Endothelial cell of hepatic sinusoid (primary cell): Measurements from ENCODE around the gene MMEL1.
"Not testable (repeated sequence)": the region's sequence is repeated elsewhere in the genome, so short reads cannot be mapped to it uniquely, and the experiment has no call there.

Experiments
- in situ Hi-C: cut with HindIII; loops from 2 replicates; pipeline ENCODE4 v1.10.0; 2017; ENCODE audit warnings: low sequenced_read_pairs

The MMEL1 gene

DNA sequence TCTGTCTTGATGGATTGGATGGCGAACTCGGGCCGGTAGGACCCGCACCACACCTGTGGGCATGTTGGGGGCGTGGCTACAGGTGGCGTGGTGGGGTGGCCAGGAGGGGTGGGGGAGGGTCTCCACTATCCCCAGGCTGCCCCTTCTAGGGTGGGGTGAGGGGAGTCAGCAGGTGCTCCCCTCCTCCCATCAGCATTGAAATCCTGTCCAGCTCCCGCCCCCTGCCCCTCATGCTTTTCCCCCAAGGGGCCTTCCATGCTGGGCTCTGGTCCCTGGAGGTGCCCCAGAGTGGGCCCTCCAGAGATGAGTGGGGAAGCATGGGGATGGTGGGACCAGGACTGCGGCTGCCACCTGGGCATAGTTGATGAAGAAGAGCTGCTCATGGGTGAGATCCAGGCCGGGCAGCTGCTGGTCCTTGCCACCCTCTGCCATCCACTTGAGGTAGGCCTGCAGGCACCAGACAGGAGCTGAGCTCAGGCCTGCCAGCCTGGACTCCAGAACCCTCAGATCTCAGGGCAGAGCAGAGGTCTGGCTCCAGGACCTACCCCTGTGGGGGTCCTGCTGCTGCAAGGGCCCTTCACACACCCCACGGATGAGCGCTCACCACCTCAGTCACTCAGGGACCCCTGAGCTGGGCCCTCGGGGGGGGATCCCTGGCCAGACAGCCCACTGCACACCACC, 41.1 kb downstream of the MMEL1 start:
- in situ Hi-C loops: no loop called here

DNA sequence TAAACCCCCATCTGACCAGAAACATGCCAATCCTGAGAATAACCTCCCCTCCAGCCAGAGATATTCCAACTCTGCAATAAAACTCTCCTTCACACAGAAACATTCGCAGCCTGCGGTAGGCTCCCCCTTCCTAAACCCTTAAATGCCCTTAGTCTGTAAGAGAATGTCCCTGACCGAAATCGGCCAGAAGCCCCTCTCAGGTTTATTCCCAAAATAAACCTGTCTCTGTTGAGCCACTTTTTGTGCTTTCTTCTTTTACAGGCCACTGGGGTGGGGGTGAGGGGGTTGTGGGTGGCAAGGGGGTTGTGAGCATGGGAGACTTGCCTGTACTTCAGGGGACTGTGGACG, 41.6 kb downstream of the MMEL1 start:
- in situ Hi-C loops: no loop called here

DNA sequence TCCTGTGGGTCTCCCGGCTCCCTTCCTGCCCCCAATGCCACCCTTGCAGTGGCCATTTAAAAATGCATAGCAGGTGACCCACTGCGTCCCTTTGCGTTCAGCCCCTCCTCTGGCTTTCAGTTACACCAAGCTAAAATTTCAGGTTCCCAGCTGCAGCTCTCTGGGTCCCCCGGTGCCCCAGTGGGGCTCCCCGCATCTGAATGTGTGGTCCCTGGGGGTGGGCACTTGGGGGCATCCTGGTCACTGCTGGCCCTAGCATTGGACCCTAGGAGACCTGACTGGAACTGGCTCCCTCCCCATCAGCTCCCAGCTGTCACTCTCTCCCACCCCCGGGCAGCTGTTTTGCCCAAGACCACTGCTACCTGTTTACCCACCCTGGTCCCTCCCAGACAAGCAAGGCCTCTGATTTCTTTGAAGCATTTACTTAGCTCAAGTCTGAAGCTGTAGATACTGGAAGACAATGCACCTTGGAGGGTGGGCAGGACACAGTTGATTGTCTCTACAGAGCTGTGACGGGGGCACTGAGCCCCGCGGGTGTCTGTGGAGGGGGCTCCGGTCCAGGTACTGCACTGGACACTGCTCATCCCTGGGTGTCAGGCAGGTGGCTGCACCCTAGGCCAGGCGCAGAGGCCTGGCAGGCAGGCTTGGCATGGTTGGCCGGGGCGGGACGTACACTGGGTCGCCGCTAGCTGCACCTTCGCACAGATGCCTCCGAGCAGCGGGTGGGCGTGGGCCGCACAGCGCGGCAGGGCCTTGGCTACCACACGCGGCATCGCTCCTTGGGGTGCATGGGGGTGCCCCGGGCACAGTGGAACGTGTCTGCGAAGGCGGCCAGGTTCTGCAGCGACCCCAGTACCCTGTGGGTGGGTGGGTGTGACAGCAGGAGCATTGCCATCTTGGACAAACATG, 42.3 kb downstream of the MMEL1 start:
- in situ Hi-C loops: no loop called here

DNA sequence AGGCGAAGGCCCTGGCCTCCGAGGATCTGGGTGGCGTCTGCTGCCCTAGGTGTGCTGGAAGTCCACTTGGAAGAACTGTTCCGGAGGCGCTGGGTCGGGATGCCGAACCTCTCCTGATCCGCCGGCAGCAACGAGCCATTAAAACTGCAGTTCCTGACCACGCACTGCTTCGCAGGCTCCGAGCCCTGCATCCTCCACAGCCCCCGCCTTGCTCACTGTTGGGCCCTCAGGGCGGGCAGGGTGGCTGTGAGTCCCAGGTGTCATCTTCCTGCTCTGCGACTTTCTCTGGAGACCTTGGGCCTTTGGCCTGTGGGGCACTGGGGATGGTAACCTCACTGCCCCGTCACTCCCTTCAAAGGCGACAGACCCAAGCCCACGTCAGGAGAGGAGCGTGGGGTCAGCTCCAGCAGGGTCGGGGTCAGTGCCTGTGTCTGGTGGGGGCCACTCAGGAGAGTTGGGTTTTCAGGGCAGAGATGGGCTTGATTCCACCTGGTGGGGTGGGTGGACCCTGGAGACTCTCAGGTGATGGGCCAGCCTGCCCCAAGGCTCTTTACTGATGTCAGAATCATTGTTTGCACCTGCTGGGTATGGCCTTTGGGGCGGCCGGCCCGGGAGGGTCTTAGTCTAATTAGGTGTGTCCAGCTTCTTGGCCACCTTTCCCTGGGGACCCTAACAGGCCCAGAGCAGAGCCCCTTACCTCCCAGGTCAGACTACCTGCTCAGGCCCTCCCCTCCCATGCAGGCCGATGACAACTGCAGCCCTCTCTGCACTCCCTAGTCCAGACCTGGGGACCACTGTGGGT, 43.2 kb downstream of the MMEL1 start:
- in situ Hi-C loops: no loop called here

DNA sequence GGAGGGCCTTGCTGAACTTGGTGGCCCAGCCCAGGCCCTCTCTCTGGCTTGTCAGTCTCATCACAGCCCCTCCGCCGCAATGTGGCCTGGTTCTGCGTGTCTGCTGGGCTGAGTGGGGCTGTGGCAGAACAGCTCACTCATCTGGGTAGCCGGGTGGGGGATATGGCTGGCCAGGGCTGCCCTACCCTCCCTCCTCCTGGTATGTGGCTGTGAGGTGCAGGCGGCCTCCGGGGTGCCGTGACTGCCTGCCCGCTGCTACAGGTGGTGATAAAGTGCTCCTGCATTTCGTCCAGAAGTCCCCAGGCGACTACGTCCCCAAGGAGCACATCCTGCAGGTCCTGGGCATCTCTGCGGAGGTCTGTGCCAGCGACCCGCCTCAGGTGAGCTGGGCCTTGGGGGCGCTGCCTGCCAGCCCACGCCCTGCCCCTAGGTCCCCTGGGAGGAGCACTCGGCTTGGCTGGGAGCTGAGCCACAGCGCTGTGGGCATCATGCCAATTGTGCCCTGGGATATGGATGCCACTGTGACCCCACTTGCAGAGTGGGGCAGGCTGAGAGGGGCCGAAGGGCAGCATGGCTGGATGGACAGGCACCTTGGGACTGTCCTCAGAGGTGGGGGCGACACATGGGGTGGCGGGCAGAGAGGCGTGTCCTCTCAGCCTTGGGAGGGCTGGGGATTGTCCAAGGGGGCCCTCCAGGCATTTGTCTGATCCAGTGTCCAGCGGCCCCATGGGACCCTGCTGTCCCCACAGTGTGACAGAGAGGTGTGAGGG, 44.0 kb downstream of the MMEL1 start:
- in situ Hi-C loops: no loop called here

DNA sequence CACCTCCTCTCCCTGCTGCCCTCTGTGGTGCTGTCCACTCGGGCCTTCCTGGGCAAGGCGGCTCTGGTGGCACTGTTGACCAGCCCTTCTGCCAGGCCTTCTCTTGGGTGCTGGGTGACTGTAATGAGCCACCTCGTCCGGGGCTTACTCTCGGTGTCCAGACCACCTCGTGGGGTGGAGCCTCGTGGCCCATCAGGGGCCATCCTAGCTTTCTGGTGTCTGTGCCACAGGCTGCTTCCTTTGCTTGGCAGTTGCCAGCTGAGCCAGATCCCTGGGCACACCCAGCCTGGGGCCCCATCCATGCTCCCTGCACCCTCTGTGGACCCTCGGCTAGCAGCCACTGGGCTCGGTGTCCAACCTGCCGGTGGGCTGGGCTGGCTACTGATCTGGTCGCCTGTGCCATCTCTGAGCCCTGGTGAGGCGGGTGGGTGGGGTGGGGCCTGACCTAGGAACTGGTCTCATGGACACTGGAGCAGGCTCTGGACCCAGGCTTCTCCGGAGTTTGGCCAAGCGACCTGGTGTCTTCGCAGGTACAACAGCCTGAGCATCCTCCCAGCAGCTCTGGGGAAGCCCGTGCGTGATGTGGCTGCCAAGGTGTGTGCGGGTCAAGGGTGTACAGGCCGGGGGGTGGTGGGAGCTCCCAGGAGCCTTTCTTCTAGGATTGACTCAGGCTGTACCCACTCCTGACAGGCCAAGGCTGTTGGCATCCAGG, 44.8 kb downstream of the MMEL1 start:
- in situ Hi-C loops: no loop called here

DNA sequence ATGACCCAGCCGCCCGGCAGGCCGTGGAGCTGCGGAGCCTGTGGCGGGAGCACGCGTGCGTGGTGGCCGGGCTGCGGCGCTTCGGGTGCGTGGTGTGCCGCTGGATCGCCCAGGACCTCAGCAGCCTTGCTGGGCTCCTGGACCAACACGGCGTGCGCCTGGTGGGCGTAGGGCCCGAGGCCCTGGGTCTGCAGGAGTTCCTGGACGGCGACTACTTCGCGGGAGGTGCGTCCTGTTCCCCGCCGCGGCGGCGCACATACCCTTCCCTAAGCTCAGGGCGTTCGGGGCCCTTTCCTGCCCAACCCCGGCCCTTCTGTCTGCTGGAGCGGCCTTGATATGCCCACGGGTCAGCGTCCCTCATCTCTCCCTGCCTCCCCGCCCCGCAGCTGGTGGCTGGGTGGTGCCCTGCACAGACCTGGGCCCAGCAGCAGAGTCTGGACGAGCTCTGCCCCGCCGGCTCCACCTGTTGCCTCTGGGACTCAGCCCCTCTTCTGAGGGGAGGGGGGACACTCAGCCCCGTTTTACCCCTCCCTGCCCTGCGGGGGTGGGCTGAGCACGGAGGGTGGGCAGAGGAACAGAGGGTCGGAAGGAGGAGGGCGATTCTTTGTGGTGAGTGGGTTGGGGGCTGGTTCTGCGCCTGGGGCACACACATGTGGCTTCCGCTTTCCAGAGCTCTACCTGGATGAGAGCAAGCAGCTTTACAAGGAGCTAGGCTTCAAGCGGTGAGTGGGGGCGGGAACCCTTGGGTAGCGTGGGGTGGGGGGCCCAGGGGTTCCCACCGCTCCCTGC, 45.6 kb downstream of the MMEL1 start:
- in situ Hi-C loops: no loop called here

DNA sequence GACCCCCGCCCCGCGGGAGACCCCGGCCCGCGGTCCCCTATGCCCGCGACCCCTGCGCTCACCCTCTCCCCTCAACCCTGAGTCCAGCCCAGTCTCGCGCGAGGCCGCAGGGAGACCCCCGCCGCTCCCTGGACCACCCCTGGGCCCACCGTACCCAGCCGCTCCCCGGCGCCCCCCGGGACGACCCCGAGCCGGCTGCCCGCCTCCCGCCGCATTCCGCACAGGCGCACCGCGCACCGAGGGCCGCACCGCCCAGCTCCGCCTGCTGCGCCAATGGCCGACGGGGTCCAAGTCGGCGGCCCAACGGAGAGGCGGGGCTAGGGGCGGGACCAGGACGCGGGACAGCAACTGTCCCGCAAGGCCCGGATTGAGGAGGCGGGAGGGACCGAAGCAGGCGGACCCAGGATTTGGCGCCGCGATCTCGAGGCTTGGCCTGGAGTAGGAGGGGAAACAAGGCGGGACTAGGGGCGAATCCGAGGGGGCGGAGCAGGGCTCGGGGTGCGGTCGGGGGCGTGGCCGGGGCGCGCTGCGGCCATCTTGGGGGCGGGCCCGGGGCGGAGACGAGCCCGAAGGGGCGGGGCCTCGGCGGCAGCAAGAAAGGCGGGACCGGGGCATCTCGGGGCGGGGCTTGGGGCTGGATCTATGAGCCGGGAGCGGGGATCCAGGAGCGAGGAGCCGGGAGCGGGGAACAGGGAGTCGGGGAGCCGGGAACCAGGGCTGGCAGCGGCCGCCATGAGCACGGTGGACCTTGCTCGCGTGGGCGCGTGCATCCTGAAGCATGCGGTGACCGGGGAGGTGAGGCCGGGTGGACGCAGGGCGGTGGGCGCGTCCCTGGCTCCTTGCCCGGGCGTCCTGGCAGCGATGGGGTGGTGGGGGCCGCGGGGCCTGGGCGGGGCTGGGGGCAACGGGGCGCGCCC, 46.4 kb downstream of the MMEL1 start, which contains the start of gene PRXL2B:
TSS of gene PRXL2B (plus strand) at position 624 of the 917 bp plus-strand sequence. CDS start at position 733, 109 bp downstream.
- in situ Hi-C loops: no loop called here

DNA sequence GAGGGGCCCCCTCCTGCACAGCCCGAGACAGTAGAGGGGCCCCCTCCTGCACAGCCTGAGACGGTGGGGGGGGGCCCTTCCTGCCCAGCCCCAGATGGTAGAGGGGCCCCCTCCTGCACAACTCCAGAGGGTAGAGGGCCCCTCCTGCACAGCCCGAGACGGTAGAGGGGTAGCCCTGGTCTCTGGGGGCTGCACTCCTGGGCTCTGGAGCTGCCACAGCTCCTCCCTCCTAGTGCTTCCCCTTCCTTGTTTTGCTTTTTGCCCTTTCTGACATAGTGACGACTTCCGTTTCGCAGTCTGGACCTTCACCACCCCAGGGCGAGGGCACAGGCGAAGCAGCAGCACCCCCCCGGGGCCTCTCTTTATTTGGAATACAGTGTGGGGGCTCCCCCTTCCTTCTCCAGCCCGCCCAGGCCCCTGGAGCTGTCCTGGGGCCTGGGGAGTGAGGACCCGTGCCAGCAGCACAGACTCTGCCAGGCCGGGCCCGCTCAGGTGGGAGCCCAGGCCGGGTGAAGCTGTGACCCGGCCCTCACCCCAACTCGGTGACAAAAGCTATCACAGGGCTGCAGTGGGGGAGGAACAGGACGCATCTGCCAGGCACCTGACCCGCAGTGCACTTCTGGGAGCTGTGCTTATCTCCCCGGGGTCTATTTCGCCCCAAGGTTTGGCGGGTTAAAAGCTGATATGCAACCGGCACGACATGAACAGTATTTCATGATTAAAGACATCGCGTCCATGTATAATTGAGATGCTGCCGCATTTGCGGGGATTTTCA, 47.3 kb downstream of the MMEL1 start:
- in situ Hi-C loops: no loop called here

DNA sequence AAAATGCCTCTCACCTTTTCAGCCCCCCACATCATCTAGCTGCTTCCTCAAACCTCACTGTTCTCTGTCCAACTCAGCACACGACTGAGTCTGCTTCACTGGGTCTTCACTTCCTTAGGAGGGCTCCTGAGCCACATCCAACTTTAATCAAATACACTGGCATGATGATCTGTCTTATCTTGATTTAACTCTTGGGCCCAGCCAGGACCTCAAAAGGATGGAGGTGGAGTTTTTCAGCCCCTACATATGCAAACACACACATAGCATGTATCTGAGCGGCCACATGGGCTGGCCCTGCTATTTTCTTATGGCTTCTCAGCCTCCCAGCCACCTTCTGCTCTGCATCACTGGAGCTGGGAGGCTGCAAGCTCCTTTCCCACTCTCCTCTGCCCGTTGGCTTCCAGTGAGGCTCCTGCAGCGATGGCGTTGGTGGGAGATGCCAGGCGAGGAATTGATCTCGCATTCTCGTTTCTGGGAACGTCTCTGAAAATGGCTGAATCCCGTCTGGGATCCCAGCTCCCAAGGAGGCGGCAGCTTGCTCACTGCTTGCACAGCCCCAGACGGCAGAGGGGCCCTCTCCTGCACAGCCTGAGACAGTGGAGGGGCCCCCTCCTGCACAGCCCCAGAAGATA, 48.0 kb downstream of the MMEL1 start:
- in situ Hi-C loops: loop anchor here (5.0 kb wide), 1 partner anchor 163 kb away; no protein-coding TSS in a partner anchor

DNA sequence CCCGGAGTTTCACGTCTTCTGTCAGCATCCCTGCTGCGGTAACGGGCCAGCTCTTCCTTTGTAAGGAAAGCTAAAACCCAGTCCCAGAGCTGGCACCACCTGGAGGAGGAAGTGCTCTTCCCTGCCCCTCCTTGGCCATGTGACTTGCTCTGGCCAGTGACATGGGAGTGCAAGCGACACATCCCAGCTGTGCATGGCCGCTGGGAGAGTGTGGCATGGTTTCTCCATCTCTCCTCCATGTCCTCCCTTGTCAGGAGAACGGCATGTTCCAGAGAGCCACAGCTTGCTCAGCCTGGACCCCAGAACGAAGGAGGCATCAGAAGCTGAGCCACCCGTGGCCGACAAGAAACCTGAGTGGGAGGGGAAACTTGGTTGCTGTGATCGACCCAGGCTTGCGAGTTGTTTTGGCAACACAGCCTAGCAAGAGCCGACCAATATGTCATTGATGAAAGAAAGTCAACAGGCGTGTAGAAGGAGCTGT, 48.9 kb downstream of the MMEL1 start:
- in situ Hi-C loops: loop anchor here (5.0 kb wide), 1 partner anchor 162 kb away; no protein-coding TSS in a partner anchor

DNA sequence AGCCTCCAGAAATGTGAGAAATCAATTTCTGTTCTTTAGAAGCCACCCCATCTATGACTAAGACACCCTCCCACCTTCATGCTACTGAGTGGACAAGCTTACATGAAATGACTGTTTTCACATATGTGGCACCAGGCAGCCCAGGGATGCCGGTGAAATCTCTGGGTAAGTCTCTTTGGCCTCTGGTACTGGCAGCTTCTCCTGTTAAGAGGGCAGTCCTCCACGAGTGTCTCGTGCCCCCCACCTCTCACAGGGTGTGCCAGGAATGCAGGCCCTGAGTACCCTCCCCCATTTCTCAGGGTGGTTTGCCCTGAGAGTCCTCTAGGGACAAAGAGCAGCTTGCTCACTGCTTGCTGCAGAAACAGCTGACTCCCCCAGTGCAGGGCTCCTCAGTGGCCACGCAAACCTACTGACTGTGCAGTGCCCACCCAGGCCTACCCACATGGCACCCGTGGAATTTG, 49.5 kb downstream of the MMEL1 start:
- in situ Hi-C loops: loop anchor here (5.0 kb wide), 1 partner anchor 161 kb away; no protein-coding TSS in a partner anchor

DNA sequence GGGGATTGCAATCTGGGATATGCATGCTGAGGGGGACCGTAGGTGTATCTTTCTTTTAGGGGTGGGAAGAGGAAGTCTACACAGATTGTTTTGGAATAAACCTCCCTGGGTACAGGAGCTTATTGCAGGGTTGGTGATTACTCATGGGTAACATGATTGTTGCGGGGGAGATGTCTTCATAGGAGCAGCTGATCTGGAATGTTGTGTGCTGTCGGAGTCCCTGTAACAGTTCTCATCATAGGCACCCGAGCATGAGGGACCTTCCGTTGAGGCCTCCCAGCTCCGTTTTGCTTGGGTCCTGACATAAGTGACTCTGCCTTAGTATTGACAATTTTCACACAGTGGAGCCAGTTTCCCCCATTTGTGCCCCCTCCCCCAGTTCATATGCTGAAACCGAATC, 50.4 kb downstream of the MMEL1 start:
- in situ Hi-C loops: loop anchor here (5.0 kb wide), 1 partner anchor 160 kb away; no protein-coding TSS in a partner anchor

DNA sequence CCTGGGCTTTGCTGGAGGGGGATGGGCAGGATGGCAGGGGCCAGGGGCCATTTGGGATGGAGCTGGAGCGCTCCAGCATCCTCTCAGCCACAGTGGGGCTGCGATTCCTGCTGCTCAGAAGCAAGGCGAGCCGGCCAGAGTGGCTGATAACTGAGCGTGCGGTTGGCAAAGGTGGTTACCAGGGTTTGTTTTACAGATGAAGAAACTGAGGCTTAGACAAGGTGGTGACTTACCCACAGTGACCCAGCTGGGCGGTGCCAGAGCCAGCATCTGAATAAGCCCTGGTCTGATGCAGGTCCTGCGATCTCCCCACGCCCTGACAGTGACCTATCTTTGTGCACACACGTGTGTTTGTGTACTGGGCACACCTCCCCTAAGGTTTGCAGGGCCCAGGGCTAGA, 52.1 kb downstream of the MMEL1 start:
- in situ Hi-C loops: loop anchor here (5.0 kb wide), 1 partner anchor 158 kb away; no protein-coding TSS in a partner anchor

DNA sequence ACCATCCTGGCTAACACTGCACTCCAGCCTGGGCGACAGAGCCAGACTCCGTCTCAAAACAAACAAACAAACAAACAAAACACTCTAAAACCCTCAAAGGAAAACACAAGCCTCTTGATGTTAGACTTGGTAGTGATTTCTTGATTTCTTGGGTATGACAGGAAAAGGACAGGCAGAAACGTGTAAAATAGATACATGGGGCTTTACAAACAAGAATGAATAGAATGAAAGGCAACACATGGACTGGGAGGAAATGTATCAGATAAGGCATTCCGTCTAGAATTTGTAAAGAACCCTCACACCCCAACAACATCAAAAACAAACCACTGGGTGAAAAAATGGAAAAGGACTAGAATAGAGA, 54.1 kb downstream of the MMEL1 start:
- in situ Hi-C loops: no loop called here

DNA sequence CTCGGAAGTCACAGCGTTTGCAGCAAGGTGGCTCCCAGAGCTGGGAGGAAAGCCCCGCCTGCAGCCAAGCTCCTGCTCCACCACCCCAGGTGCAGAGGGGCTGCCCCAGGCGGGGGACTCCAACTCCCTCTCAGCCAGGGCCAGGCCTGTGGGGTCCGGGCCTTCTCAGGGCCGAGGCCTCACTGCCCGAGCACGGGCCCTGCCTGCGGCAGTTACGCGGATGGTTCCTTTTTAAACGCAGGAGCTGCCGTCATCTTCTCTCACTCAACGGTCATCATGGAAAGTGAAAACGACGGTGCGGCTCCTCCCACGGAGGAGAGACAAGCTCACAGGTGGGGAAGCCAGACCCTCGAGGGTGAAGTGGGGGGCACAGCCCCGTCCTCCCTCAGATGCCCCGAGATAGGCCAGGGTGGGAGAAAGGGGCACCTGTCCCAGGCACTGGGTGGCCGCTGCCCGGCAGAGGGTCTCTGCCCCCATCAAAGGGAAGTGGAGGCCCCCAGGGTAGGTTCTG, 55.2 kb downstream of the MMEL1 start:
- in situ Hi-C loops: not testable (repeated sequence)
